ENCODE results near the gene FAM20C.
A peak's percentile ranks its signal among the peaks of the same experiment; 100 is the strongest.

FAM20C gene

DNA sequence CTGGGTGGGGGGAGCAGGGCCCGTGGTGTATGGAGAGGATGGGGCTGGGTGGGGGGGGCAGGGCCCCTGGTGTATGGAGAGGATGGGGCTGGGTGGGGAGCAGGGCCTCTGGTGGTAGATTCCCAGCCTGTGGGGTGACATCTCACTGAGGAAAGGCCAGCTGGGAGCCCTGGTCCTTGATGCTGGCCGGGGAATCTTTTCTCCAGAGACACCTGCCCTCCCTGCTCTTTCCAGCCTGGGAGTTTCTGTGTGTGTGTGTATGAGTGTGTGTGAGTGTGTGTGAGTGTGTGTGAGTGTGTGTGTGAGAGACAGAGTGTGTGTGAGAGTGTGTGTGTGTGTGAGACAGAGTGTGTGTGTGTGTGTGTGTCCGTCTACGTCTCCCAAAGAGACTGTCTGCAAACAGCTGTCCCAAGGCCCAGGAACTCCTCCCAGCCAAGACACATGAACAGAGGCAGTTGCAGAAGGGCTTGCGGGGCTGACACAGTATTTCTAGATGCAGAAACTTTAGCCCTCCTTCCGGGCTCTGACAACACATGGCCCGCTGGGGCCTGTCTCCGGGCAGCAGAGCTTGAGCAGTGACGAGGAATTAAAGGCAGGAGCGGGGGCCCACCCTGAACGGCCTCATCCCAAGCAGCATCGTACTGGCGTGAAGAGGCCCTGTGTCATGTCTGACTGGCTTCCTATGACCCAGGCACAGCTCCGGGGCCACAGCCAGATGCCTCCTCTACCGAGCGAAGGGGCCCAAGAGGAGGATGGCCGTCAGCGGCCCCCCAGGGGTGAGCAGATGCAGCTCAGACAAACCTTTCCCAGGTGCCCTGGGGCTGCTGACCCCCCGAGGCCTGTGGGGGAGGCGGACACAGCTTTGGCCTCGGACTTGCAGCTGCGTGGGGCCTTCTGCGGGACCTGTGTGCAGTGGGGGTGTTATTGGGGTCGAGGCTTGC is 24.3 kb downstream of the FAM20C start:
- in situ Hi-C loops (cut with HindIII; ENCODE audit: low sequenced_read_pairs) = no loop called here
- H3K4me3 ChIP-seq (ENCODE audit: low read depth, low read length) = no peak overlapping the region
- TF ChIP-seq, protein P1, sequence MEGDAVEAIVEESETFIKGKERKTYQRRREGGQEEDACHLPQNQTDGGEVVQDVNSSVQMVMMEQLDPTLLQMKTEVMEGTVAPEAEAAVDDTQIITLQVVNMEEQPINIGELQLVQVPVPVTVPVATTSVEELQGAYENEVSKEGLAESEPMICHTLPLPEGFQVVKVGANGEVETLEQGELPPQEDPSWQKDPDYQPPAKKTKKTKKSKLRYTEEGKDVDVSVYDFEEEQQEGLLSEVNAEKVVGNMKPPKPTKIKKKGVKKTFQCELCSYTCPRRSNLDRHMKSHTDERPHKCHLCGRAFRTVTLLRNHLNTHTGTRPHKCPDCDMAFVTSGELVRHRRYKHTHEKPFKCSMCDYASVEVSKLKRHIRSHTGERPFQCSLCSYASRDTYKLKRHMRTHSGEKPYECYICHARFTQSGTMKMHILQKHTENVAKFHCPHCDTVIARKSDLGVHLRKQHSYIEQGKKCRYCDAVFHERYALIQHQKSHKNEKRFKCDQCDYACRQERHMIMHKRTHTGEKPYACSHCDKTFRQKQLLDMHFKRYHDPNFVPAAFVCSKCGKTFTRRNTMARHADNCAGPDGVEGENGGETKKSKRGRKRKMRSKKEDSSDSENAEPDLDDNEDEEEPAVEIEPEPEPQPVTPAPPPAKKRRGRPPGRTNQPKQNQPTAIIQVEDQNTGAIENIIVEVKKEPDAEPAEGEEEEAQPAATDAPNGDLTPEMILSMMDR (IDR thresholded peaks at IDR 0.05; ENCODE audit: low read depth, low read length) = no peak
- no peak for DNase-seq (ENCODE audit: low read depth, low spot score)

DNA sequence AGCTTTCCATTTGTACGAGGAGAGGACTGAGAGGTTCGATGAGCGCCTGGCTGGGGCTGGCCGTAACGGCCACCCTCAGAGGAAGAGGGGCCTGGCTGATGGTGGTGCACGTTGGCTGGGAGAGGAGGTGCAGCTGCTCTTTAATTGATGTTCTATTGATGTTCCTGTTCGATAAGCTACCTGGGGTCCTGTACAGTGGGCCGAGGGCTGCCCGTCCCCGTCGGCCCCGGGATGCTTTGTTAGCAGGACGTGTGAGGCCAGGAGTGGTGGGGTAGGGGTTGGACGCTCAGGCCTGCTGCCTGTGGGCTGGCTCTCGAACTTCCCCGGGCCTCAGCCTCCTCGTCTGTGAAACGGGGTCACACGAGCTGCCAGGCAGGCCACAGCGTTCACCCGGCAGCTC is 25.4 kb downstream of the FAM20C start:
- in situ Hi-C loops (cut with HindIII; ENCODE audit: low sequenced_read_pairs) = no loop called here
- H3K4me3 ChIP-seq (ENCODE audit: low read depth, low read length) = no peak overlapping the region
- no peak for DNase-seq (ENCODE audit: low read depth, low spot score)
- TF ChIP-seq, protein P1 (IDR thresholded peaks at IDR 0.05; ENCODE audit: low read depth, low read length) = no peak

DNA sequence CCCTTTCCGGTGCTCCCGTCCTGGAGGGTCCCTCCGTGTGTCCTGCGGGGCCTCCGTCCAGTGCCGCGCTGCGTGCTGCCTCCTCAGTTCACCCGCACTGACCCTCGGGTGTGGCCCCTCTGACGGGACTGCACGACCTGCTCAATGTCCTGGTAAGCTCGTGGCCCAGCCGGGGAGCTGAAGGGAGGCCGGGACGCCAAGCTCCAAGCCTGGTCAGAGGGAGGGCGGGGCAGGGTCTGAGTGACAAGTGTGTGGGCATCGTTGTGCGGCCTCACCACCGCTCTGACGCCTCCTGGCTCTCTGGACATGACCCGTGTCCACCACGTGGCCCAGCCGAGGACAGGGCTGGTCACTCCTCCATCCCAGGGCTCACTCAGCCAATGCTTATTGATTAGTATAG is 25.9 kb downstream of the FAM20C start:
- no peak for DNase-seq (ENCODE audit: low read depth, low spot score)
- H3K4me3 ChIP-seq (ENCODE audit: low read depth, low read length) = no peak overlapping the region
- in situ Hi-C loops (cut with HindIII; ENCODE audit: low sequenced_read_pairs) = no loop called here

DNA sequence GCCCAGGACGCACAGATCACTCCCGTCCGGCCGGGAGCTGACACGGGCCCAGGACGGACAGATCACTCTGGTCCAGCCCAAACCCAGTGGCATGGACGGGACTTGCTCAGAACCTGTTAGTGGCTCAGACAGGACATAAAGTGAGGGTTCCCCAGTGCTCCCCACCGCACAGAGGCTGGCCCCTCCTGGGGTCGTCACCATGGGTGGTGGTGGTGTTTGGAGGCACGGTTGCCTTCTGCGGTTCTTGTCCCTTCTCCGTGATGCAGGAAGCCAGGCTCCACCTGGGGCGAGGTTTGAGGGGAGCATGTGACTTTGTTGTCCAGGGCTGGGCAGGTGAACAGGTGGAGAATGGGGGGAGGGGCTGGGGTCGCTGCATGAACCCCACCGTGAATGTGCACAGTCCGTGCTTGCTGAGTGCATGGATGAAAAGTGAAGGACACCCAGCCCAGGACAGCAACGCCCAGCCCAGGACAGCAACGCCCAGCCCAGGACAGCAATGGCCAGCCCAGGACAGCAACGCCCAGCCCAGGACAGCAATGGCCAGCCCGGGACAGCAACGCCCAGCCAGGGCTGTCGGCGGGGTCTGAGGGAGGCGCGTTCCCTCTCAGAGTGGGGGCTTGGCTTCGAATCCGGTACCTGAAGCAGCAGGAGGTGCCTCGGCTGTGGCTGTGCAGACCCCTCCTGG is 26.7 kb downstream of the FAM20C start:
- H3K4me3 ChIP-seq (ENCODE audit: low read depth, low read length) = no peak overlapping the region
- no peak for DNase-seq (ENCODE audit: low read depth, low spot score)
- in situ Hi-C loops (cut with HindIII; ENCODE audit: low sequenced_read_pairs) = no loop called here
- TF ChIP-seq, protein P1 (IDR thresholded peaks at IDR 0.05; ENCODE audit: low read depth, low read length) = no peak

More for the DNA sequence above, 25.9 kb downstream of the FAM20C start:
- TF ChIP-seq, protein P1 (IDR thresholded peaks at IDR 0.05; ENCODE audit: low read depth, low read length) = no peak

DNA sequence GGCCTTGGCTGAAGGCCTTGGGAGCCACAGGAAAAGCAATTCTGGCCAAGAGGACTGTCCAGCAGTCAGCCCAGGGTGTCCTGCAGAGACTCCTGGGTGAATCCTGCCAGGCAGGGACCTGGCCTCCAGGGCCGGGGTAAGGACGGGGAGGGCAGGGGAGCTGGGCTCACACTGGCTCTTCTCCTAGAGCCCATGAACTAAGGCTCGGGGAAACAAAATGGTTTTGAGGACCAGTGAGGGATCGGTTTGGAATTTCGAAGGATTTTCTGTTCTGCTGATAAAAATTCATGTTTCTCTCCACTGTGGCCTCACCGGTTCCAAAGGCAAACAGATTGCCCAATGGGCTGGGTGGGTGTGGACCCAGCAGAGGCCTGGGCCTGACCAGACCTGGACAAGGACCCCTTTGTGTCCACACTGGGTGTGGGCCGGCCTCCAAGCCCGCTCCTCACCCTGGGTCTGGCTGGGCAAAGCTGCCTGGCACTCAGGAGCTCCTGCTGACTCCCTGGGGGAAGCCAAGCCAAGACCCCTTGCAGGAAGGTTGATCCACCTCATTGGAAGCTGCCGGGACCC is 27.3 kb downstream of the FAM20C start:
- no peak overlapping the region for H3K4me3 ChIP-seq (ENCODE audit: low read depth, low read length)
- in situ Hi-C loops (cut with HindIII; ENCODE audit: low sequenced_read_pairs) = no loop called here
- TF ChIP-seq, protein P1 (IDR thresholded peaks at IDR 0.05; ENCODE audit: low read depth, low read length) = no peak
- DNase-seq (ENCODE audit: low read depth, low spot score) = no peak

DNA sequence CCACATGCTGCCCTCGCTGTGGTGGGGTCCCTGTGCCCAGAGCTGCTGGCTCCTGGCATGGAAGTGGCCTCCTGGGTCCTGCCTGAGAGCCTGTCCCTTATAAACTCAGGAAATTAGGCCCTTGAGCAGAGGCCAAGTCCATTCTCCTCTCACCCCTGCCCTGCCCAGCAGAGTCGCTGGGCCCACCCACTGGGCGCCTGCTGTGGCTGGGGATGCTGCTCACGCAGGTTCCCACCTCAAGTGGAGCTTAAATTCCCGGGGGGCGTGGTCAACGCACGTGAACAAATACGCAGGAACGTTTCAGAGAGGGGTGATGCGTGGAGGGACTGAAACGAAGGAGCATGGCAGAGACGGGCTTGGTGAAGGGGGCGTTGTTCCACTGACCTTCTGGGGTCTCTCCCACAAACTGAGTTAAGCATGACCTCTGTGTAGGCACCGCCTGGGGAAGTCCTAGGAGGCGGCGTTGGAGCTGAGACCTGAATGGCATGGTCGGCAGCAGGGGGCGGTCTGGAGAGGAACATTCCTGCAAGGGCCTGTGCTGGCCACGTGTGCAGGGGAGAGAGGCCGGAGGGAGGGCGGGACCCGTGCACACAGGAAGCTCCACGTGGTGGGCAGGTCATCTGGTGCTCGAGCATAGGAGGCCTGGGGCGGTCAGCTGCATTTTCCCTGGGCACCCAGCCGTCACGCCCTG is 27.9 kb downstream of the FAM20C start:
- H3K4me3 ChIP-seq (ENCODE audit: low read depth, low read length) = no peak overlapping the region
- DNase-seq (ENCODE audit: low read depth, low spot score) = no peak
- in situ Hi-C loops (cut with HindIII; ENCODE audit: low sequenced_read_pairs) = no loop called here
- TF ChIP-seq, protein P1 (IDR thresholded peaks at IDR 0.05; ENCODE audit: low read depth, low read length) = peak; percentile 28
